ENCODE results near the gene SLC2A11.
A peak's percentile ranks its signal among the peaks of the same experiment; 100 is the strongest.

The SLC2A11 gene, protein sequence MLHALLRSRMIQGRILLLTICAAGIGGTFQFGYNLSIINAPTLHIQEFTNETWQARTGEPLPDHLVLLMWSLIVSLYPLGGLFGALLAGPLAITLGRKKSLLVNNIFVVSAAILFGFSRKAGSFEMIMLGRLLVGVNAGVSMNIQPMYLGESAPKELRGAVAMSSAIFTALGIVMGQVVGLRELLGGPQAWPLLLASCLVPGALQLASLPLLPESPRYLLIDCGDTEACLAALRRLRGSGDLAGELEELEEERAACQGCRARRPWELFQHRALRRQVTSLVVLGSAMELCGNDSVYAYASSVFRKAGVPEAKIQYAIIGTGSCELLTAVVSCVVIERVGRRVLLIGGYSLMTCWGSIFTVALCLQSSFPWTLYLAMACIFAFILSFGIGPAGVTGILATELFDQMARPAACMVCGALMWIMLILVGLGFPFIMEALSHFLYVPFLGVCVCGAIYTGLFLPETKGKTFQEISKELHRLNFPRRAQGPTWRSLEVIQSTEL

DNA sequence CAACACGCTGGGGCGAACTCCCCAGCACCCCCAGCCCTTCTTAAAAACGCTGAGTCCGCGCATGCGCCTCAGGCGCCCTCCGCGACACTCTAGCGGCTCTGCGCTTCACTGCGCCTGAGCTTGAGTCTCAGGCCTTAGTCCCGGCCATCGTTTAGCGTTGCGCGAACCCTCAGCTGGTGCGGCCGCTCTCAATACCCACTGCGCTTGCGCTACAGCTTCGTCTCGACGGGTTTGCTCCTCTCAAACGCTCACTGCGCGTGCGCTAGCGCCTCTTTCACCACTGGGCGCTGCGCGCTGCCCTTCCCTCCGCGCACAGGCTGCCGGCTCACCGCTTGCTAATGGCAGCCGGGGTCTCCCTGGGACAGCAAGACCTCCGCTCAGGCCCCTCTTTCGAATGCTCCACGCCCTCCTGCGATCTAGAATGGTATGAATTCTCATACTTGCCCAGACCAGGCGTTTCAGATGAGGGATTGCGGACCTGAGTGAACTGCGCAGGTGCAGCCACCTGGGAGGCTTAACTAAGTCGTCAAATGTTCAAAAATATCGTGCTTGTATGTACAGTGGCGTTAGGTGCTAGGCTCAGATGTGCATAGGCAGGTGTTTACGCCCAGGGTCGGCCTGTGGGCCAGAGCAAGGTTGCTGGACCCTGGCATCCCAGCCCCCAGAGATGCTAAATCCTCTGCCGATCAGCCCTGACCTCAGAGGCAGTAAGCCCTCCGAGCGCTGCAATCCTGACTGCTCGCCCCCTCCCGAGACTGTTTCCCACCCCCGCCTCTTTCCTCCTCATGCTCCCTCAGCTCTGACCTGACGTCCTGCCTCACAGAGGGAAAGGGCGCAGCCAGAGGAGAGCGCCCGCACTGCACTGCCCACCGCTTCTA lies at the start of gene SLC2A11:
TSS of gene SLC2A11 (plus strand) at position 270 of the 878 bp plus-strand sequence. CDS start at position 395, 125 bp downstream.
- Histone ChIP-seq H3K9ac (ENCODE audit: low read depth, low read length) (peak within 1 kb of the TSS; percentile 61), H3K36me3 (ENCODE audit: insufficient read depth, low read length) (no peaks in the 10 kb centered on the region), H3K4me1 (ENCODE audit: insufficient read depth, low read length) (peaks cover 7% of the 10 kb centered on the region; the same call in 1 of the 2 replicates)

GRCh38 chr22:23812378-23812777 lies 45.3 kb upstream of the SLC2A11 start:
- Histone ChIP-seq H3K9ac (ENCODE audit: low read depth, low read length) (no peak overlapping the region), H3K36me3 (ENCODE audit: insufficient read depth, low read length) (peaks cover 8% of the 10 kb centered on the region), H3K4me1 (ENCODE audit: insufficient read depth, low read length) (no peaks in the 10 kb centered on the region), H3K9me3 (ENCODE audit: control insufficient read depth, insufficient read depth, low read length) (no peaks in the 10 kb centered on the region)

More for the DNA sequence above, at the start of gene SLC2A11:
- H3K9me3 ChIP-seq (ENCODE audit: control insufficient read depth, insufficient read depth, low read length) = no peaks in the 10 kb centered on the region

DNA sequence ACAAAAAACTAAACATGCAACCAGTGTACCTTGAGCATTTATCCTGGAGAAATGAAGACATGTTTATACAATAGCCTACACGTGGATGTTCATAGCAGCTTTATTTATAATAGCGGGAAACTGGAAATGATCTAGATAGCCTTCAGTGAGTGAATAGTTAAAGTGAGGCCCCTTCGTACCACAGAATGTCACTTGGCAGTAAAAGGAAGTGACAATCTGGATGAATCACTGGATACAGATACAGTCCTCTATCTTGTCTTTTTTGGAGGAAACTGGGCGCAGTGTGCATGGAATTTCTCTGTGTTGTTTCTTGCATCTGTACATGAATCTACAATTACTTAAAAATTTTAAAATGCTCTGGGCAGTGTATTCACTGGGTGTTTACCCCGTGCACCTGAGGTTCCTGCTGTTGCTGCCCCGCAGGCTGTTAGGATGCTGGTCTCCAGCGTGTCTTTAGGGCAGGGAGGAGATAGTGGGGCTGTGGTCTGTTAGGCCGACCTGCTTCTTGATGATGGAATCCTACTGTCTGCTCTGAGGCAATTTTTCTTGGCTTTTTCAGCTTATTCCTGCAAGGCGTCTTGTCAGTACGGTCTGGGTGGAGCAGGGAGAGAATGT lies 42.0 kb upstream of the SLC2A11 start:
- no peaks in the 10 kb centered on the region for H3K9me3 ChIP-seq (ENCODE audit: control insufficient read depth, insufficient read depth, low read length)
- no peaks in the 10 kb centered on the region for H3K4me1 ChIP-seq (ENCODE audit: insufficient read depth, low read length)
- peaks cover 14% of the 10 kb centered on the region for H3K36me3 ChIP-seq (ENCODE audit: insufficient read depth, low read length)
- H3K9ac ChIP-seq (ENCODE audit: low read depth, low read length) = no peak overlapping the region

DNA sequence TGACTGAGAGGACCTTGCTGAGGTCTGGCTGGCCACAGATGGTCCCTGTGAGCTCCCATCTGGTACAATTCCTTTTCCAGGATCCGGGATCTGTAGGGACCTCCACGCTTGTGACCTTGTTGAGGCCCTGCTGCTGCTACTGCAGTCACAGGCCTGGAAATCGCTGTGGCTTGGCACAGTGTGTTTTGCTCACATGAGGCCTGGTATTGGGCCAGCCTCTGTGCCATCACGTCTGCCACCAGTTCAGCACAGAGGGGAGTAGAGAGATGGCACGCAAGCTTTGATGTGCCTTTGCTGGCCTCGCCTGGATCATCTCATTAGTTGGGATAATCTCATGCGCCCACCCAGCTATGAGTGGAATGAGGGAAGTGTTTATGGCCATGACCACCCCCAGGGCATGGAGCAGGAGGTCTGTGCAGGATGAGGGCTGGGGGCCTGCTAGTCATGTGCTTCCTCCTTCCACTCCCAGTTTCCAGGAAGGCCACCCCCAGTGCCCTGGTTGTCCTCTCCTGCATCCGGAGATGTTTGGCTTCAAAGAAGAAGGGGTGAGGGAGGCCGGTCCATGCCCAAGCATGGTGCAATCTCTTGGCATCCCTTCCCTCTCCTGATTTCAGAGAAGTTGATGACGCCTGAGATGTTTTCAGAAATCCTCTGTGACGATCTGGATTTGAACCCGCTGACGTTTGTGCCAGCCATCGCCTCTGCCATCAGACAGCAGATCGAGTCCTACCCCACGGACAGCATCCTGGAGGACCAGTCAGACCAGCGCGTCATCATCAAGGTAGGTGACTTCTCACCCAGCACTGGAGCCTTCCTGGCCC lies 41.3 kb upstream of the SLC2A11 start:
- no peaks in the 10 kb centered on the region for H3K9me3 ChIP-seq (ENCODE audit: control insufficient read depth, insufficient read depth, low read length)
- H3K9ac ChIP-seq (ENCODE audit: low read depth, low read length) = no peak overlapping the region
- H3K4me1 ChIP-seq (ENCODE audit: insufficient read depth, low read length) = no peaks in the 10 kb centered on the region
- H3K36me3 ChIP-seq (ENCODE audit: insufficient read depth, low read length) = peaks cover 19% of the 10 kb centered on the region

- Histone ChIP-seq H3K4me1 (ENCODE audit: insufficient read depth, low read length) (no peaks in the 10 kb centered on the region), H3K36me3 (ENCODE audit: insufficient read depth, low read length) (peaks cover 20% of the 10 kb centered on the region), H3K9ac (ENCODE audit: low read depth, low read length) (no peak overlapping the region), H3K9me3 (ENCODE audit: control insufficient read depth, insufficient read depth, low read length) (no peaks in the 10 kb centered on the region)
These were observed 40.5 kb upstream of the SLC2A11 start for GRCh38 chr22:23817146-23817545.

DNA sequence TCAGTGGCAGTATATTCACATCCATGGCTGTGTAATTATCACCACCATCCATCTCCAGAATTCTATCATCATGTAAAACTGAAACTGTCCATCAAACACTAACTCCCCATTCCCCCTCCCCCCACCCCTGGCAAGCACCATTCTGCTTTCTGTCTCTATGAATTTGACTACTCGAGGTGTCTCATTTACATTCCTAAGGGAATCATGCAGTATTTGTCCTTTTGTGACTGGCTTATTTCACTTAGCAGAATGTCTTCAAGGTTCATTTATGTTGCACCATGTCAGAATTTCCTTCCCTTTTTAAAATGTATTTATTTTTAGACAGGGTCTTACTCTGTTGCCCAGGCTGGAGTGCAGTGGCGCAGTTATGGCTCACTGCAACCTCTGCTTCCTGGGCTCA lies 39.1 kb upstream of the SLC2A11 start:
- no peaks in the 10 kb centered on the region for H3K9me3 ChIP-seq (ENCODE audit: control insufficient read depth, insufficient read depth, low read length)
- peaks cover 20% of the 10 kb centered on the region for H3K36me3 ChIP-seq (ENCODE audit: insufficient read depth, low read length)
- H3K4me1 ChIP-seq (ENCODE audit: insufficient read depth, low read length) = no peaks in the 10 kb centered on the region
- no peak overlapping the region for H3K9ac ChIP-seq (ENCODE audit: low read depth, low read length)

DNA sequence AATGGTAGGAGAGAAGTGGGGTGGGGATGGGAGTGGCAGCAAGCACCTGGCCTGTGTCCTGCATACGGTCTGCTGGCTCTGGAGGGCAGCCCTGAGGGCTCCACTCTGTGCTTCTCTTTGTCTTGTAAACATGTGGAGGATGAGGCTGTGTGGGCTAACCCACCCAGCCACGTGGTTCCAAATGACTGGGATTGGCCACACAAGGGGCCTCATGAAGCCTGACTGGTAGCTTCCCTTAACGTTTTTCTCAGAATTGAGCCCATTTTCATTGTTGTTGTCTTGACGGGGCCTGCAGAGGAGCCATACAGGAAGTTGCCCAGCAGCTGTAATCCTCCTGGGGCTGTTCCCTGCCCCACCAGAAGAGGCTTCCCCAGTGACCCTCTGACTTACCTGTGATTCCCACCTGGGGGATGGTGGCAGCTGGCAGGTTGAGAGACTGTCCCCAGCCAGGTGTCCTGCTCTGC lies 36.9 kb upstream of the SLC2A11 start:
- H3K4me1 ChIP-seq (ENCODE audit: insufficient read depth, low read length) = no peaks in the 10 kb centered on the region
- peaks cover 35% of the 10 kb centered on the region for H3K36me3 ChIP-seq (ENCODE audit: insufficient read depth, low read length)
- H3K9ac ChIP-seq (ENCODE audit: low read depth, low read length) = no peak overlapping the region
- H3K9me3 ChIP-seq (ENCODE audit: control insufficient read depth, insufficient read depth, low read length) = no peaks in the 10 kb centered on the region

GRCh38 chr22:23822101-23822671 lies 35.5 kb upstream of the SLC2A11 start:
- Histone ChIP-seq H3K9ac (ENCODE audit: low read depth, low read length) (no peak overlapping the region), H3K36me3 (ENCODE audit: insufficient read depth, low read length) (peaks cover 37% of the 10 kb centered on the region)

GRCh38 chr22:23823331-23823791 lies 34.3 kb upstream of the SLC2A11 start:
- peaks cover 4% of the 10 kb centered on the region; the same call in 1 of the 2 replicates for H3K4me1 ChIP-seq (ENCODE audit: insufficient read depth, low read length)
- H3K9me3 ChIP-seq (ENCODE audit: control insufficient read depth, insufficient read depth, low read length) = no peaks in the 10 kb centered on the region
- no peak overlapping the region for H3K9ac ChIP-seq (ENCODE audit: low read depth, low read length)
- H3K36me3 ChIP-seq (ENCODE audit: insufficient read depth, low read length) = peaks cover 36% of the 10 kb centered on the region

More at GRCh38 chr22:23822101-23822671, 35.5 kb upstream of the SLC2A11 start:
- Histone ChIP-seq H3K4me1 (ENCODE audit: insufficient read depth, low read length) (peaks cover 4% of the 10 kb centered on the region; the same call in 1 of the 2 replicates), H3K9me3 (ENCODE audit: control insufficient read depth, insufficient read depth, low read length) (no peaks in the 10 kb centered on the region)

- H3K36me3 ChIP-seq (ENCODE audit: insufficient read depth, low read length) = peaks cover 32% of the 10 kb centered on the region
- no peak overlapping the region for H3K9ac ChIP-seq (ENCODE audit: low read depth, low read length)
- peaks cover 4% of the 10 kb centered on the region; the same call in 1 of the 2 replicates for H3K4me1 ChIP-seq (ENCODE audit: insufficient read depth, low read length)
- H3K9me3 ChIP-seq (ENCODE audit: control insufficient read depth, insufficient read depth, low read length) = no peaks in the 10 kb centered on the region
These were observed 33.0 kb upstream of the SLC2A11 start for GRCh38 chr22:23824476-23825245.

GRCh38 chr22:23825246-23825905 lies 32.3 kb upstream of the SLC2A11 start:
- Histone ChIP-seq H3K9me3 (ENCODE audit: control insufficient read depth, insufficient read depth, low read length) (no peaks in the 10 kb centered on the region), H3K4me1 (ENCODE audit: insufficient read depth, low read length) (peaks cover 4% of the 10 kb centered on the region; the same call in 1 of the 2 replicates), H3K36me3 (ENCODE audit: insufficient read depth, low read length) (peaks cover 32% of the 10 kb centered on the region), H3K9ac (ENCODE audit: low read depth, low read length) (no peak overlapping the region)

Data from ES-I3 (cell line).